Thyroid gland (tissue), 4 donors: ENCODE measurements around the gene DNAAF1. TPM values are rescaled to one million over a fixed set of nuclear protein-coding genes. Genes with fewer than 3 reads are reported as not detected.

Source experiments
- DNase-seq, 2 donors: peaks; one replicate each; pipeline ENCODE4 v3.0.0-alpha.2; 2019
- H3K27ac ChIP-seq, 3 donors: fragments of 200-600 bp; sonication (generic); 1 replicate in 2 of 3; 2 replicates in 1 of 3; pipeline ENCODE4 v1.5.1; 2016 to 2019; ENCODE audit warnings: mild to moderate bottlenecking in 1 of 3, moderate library complexity in 1 of 3
- H3K27me3 ChIP-seq: fragments of 200-600 bp; sonication (generic); one replicate; pipeline ENCODE4 v1.5.1; 2019
- H3K36me3 ChIP-seq, 2 donors: fragments of 200-600 bp; sonication (generic); one replicate each; pipeline ENCODE4 v1.5.1; 2016 to 2019
- H3K4me1 ChIP-seq, 2 donors: fragments of 200-600 bp; sonication (generic); one replicate each; pipeline ENCODE4 v1.5.1; 2017 to 2019
- H3K4me3 ChIP-seq, 3 donors: fragments of 200-600 bp; sonication (generic); replicated peaks in 1 of 3; 1 replicate in 2 of 3; 2 replicates in 1 of 3; pipeline ENCODE4 v1.5.1; 2016; ENCODE audit warnings: mild to moderate bottlenecking in 1 of 3
- H3K9me3 ChIP-seq: fragments of 200-600 bp; sonication (generic); one replicate; pipeline ENCODE4 v1.5.1; 2017
- POLR2A ChIP-seq, 2 donors: fragments of 450-650 bp; IDR thresholded peaks; one replicate each; pipeline ENCODE4 v1.6.1; 2017; ENCODE audit warnings: antibody characterized with exemption in 2 of 2, mild to moderate bottlenecking in 2 of 2, moderate library complexity in 1 of 2
- WGBS, 2 donors: methylation state at CpG; one replicate each; pipeline ENCODE4 v1.1.5; 2017; 5-methylcytosine and 5-hydroxymethylcytosine counted together
- intact Hi-C: fragments of 100-400 bp; cut with DNase I; formaldehyde crosslinking; loops from one replicate; pipeline ENCODE4 v1.15.1; 2023
- total RNA-seq, 4 donors: library from RNA; depleted of rRNA; stranded (reverse); fragments of >200 nt; gene quantifications; one replicate each; pipeline ENCODE4 v1.2.3, GENCODE V29; 2016
- TF ChIP-seq, protein P1 (sequence below), 6 experiments: fragments of 200-600 bp in 3 of 6; fragments of 450-650 bp in 3 of 6; sonication (generic) in 3 of 6; IDR thresholded peaks; one replicate each; pipeline ENCODE4 v1.5.1; 2016 to 2019; ENCODE audit warnings: antibody characterized with exemption in 6 of 6, mild to moderate bottlenecking in 2 of 6, inconsistent platforms in 1 of 6, moderate library complexity in 1 of 6

The DNAAF1 gene
- total RNA-seq: 10 to 100 TPM in 1 of 4 donors, 1 to 10 TPM in 3; 1.5 to 11.2 (median 2.8) TPM

DNA sequence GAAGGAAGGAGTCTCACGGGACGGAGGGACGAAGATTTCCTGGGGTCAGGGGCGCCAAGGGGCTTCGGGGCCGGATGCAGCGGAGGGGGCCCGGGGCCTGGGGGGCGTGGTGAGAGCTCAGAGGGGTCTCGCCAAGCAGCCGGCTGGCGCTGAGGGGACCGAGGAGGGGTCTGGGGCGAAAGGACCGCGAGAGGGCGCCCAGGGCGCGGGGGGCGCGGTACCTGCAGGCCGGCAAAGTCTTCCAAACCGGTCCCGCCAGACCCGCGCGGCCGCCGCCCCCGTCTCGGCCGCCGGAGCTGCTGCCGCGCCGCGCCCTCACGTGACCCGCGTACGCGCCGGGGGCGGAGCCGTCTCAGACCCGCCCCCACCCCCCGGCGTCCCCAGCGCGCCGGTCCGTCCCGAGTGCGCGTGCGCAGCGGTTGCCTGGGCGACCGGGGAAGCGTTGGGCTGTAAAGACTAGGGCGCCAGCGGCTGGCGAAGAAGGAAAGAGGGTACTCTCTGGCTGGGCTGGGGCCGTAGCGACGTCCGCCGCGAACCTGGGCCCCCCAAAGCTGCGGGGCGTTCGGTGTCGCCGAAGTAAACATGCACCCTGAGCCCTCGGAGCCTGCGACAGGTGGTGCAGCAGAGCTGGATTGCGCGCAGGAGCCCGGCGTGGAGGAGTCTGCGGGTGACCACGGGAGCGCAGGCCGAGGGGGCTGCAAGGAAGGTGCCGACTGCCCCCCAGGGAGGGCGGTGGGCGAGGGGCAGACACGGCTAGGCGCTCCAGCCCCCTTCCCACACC, at the start of gene DNAAF1, which contains the start of gene HSDL1:
TSS of gene DNAAF1 (plus strand) at position 450 of the 781 bp plus-strand sequence. CDS start at position 583, 133 bp downstream.
TSS of gene HSDL1 (minus strand) at position 319 of the 781 bp plus-strand sequence. CDS start 13,856 bp downstream, outside the sequence.
- peak; percentile 91 to 93 for DNase-seq
- no peaks in the 10 kb centered on the region for H3K9me3 ChIP-seq
- peak within 1 kb of the TSS in 2 of 3 donors; percentile 88 to 89 for H3K27ac ChIP-seq
- intact Hi-C loops: loop anchor here (5.0 kb wide), 1 partner anchor 42 kb away; the partner anchor contains the start of gene TAF1C
- H3K4me1 ChIP-seq: peaks cover 3 to 7% of the 10 kb centered on the region in 2 donors
- H3K27me3 ChIP-seq: no peaks in the 10 kb centered on the region
- 0% methylated on average over 32 to 51 of the region's 89 CpGs for WGBS, 2 donors
- TF ChIP-seq, protein P1, sequence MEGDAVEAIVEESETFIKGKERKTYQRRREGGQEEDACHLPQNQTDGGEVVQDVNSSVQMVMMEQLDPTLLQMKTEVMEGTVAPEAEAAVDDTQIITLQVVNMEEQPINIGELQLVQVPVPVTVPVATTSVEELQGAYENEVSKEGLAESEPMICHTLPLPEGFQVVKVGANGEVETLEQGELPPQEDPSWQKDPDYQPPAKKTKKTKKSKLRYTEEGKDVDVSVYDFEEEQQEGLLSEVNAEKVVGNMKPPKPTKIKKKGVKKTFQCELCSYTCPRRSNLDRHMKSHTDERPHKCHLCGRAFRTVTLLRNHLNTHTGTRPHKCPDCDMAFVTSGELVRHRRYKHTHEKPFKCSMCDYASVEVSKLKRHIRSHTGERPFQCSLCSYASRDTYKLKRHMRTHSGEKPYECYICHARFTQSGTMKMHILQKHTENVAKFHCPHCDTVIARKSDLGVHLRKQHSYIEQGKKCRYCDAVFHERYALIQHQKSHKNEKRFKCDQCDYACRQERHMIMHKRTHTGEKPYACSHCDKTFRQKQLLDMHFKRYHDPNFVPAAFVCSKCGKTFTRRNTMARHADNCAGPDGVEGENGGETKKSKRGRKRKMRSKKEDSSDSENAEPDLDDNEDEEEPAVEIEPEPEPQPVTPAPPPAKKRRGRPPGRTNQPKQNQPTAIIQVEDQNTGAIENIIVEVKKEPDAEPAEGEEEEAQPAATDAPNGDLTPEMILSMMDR (IDR thresholded peaks at IDR 0.05): peak in 2 of 6 experiments; percentile 11 to 23
- peak; percentile 86 to 95 for TF ChIP-seq POLR2A (IDR thresholded peaks at IDR 0.05)
- H3K36me3 ChIP-seq: no peaks in the 10 kb centered on the region
- H3K4me3 ChIP-seq: peak within 1 kb of the TSS; percentile 69 to 96 (median 90)

DNA sequence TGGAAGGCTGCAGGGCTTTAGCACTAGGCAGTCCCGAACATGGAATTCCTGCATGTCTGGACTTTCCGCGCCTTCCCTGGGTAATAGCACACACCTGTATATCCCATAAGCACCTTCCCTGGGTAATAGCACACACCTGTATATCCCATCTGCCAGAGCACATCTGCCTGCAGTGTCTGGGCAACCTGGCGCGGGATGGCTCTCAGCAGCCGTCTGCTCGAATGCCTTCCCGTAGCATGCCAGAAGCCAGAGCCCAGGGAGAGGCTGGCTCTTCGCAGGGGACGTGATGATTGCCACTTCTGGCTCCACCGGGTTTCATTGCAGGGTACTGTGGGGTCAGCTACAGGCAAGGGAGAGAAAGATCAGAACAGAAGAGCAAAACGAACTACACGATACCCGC, 49.6 kb upstream of the DNAAF1 start:
- Histone ChIP-seq H3K4me1 (peaks cover 0 to 8% of the 10 kb centered on the region in 2 donors), H3K4me3 (no peak overlapping the region), H3K27me3 (no peaks in the 10 kb centered on the region), H3K36me3 (peaks cover 42 to 50% of the 10 kb centered on the region in 2 donors), H3K27ac (peak overlapping the region in 1 of 3 donors; percentile 60), H3K9me3 (no peaks in the 10 kb centered on the region)
- TF ChIP-seq, protein P1 (IDR thresholded peaks at IDR 0.05): no peak
- TF ChIP-seq POLR2A (IDR thresholded peaks at IDR 0.05): no peak
- intact Hi-C loops: no loop called here
- no peak for DNase-seq
- 92 to 93% methylated on average over 12 to 14 of the region's 14 CpGs for WGBS, 2 donors

DNA sequence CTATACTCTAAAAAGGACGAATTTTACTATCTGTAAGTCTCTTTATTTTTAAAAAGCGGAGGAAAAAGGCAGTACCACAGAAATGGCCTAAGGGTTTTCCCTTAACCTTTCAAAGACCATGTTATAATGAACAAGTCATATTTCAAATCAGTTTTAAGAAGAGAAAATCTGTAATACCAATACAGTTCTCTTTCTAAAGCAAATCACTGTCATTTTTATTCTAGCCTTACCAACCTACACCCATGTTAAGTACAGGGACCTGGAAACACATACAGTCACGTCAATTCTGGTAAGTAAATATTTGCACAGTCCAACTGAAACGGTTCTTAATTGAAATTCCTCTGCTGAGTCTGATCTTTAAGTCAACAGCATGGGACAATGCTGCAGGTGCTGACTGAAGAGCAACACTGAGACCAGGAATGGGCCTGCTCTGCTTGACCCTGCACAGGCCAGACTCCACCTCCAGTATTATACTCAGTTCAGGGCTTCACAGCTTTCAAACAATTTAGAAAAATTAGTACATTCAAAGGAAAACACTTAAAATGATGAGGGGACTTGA, 48.6 kb upstream of the DNAAF1 start:
- intact Hi-C loops: no loop called here
- WGBS, 2 donors: 61 to 66% methylated on average over 4 of the region's 4 CpGs

DNA sequence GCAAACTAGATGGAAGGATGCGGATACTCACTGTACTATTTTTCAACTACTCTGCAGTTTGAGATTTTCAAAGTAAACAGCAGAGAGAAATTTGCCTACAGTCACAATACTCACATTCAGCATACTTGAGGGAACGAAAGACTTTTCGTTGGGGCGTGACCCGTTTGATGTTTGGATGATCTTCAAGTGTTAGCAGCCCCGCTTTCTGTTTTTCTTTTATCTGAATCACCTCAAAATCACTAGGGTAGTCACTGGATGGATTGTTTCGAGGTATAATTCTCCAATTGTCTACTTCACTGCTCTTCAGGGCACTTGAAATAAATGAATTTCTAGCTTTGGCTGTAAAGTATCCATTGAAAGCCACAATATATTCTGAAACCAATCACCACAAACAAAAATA, 46.2 kb upstream of the DNAAF1 start:
- TF ChIP-seq, protein P1 (IDR thresholded peaks at IDR 0.05): no peak
- TF ChIP-seq POLR2A (IDR thresholded peaks at IDR 0.05): no peak
- Histone ChIP-seq H3K9me3 (no peaks in the 10 kb centered on the region), H3K27ac (peak overlapping the region in 2 of 3 donors; percentile 8 to 33), H3K36me3 (peaks cover 11 to 22% of the 10 kb centered on the region in 2 donors), H3K27me3 (no peaks in the 10 kb centered on the region), H3K4me1 (peaks cover 15 to 16% of the 10 kb centered on the region in 2 donors), H3K4me3 (no peak overlapping the region)
- DNase-seq: peak in 1 of 2 donors; percentile 29
- intact Hi-C loops: no loop called here
- 54 to 59% methylated on average over 7 of the region's 7 CpGs for WGBS, 2 donors

More for the DNA sequence above, 48.6 kb upstream of the DNAAF1 start:
- Histone ChIP-seq H3K27me3 (no peaks in the 10 kb centered on the region), H3K9me3 (no peaks in the 10 kb centered on the region), H3K4me3 (no peak overlapping the region), H3K4me1 (peaks cover 0 to 8% of the 10 kb centered on the region in 2 donors), H3K36me3 (peaks cover 32 to 39% of the 10 kb centered on the region in 2 donors), H3K27ac (peak overlapping the region in 2 of 3 donors; percentile 43 to 60)
- TF ChIP-seq POLR2A (IDR thresholded peaks at IDR 0.05): no peak
- TF ChIP-seq, protein P1 (IDR thresholded peaks at IDR 0.05): no peak
- DNase-seq: peak in 1 of 2 donors; percentile 27
